ENCODE results near the gene VCPKMT. TPM values are rescaled to one million over a fixed set of nuclear protein-coding genes. Genes with fewer than 3 reads are reported as not detected.

The VCPKMT gene
- total and polyA plus RNA-seq, 2 experiments from 2014 or later, result 4.8 to 10.7 TPM

- H3K9me3 ChIP-seq (ENCODE audit: low read depth), result no peaks in the 10 kb centered on the region
- no peak overlapping the region for H3K4me3 ChIP-seq
- no peak for TF ChIP-seq CTCF (IDR thresholded peaks at IDR 0.05; ENCODE audit: low read depth, low read length)
- no peak overlapping the region for H3K27ac ChIP-seq
- H3K27me3 ChIP-seq, result no peaks in the 10 kb centered on the region
- peak in 1 of 2 donors; percentile 71 for DNase-seq (ENCODE audit: low read depth in 1 of 2, low spot score in 1 of 2)
- no peaks in the 10 kb centered on the region for H3K4me1 ChIP-seq (ENCODE audit: low read depth)
- H3K36me3 ChIP-seq, result no peaks in the 10 kb centered on the region
Measured at GRCh38 chr14:50067723-50068495, 48.5 kb downstream of the VCPKMT start.

GRCh38 chr14:50065583-50065982, 50.8 kb downstream of the VCPKMT start:
- no peaks in the 10 kb centered on the region for H3K36me3 ChIP-seq
- H3K4me3 ChIP-seq, result no peak overlapping the region
- TF ChIP-seq CTCF (IDR thresholded peaks at IDR 0.05; ENCODE audit: low read depth, low read length), result no peak
- no peak for DNase-seq (ENCODE audit: low read depth in 1 of 2, low spot score in 1 of 2)
- no peaks in the 10 kb centered on the region for H3K27me3 ChIP-seq
- no peak overlapping the region for H3K27ac ChIP-seq
- H3K9me3 ChIP-seq (ENCODE audit: low read depth), result no peaks in the 10 kb centered on the region
- H3K4me1 ChIP-seq (ENCODE audit: low read depth), result no peaks in the 10 kb centered on the region

GRCh38 chr14:50064993-50065392, 51.4 kb downstream of the VCPKMT start:
- no peaks in the 10 kb centered on the region for H3K36me3 ChIP-seq
- no peak for DNase-seq (ENCODE audit: low read depth in 1 of 2, low spot score in 1 of 2)

DNA sequence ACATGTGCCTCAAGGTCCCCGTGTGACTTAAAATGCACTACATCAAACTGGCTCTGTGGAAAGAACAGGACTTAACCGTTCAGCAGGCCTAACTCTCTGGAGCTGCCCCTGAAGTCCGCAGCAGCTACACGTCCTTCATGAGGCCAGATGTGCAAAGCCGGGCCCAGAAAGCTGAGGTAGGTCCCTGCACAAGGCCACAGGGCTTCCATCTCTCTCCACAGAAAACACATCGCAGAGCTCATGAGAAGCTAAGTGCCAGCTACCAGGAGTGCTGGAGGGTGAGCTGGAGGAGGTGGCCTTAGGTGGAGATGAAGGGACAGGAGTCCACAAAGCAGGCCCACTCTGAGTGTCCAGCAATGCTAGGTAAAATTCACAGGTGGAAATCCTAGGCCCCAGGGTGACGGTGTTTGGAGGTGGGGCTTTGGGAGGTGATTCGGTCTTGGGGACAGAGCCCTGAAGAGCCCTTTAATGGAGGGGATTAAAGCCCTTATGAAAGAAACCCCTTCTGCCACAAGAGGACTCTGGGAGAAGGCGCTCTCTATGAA, 52.4 kb downstream of the VCPKMT start:
- H3K4me3 ChIP-seq, result no peak overlapping the region
- H3K4me1 ChIP-seq (ENCODE audit: low read depth), result no peaks in the 10 kb centered on the region
- no peak overlapping the region for H3K27ac ChIP-seq
- TF ChIP-seq CTCF (IDR thresholded peaks at IDR 0.05; ENCODE audit: low read depth, low read length), result no peak
- no peak for DNase-seq (ENCODE audit: low read depth in 1 of 2, low spot score in 1 of 2)
- no peaks in the 10 kb centered on the region for H3K36me3 ChIP-seq
- H3K27me3 ChIP-seq, result no peaks in the 10 kb centered on the region
- H3K9me3 ChIP-seq (ENCODE audit: low read depth), result no peaks in the 10 kb centered on the region

More at GRCh38 chr14:50064993-50065392, 51.4 kb downstream of the VCPKMT start:
- H3K4me3 ChIP-seq, result no peak overlapping the region
- H3K27me3 ChIP-seq, result no peaks in the 10 kb centered on the region
- no peaks in the 10 kb centered on the region for H3K4me1 ChIP-seq (ENCODE audit: low read depth)
- H3K27ac ChIP-seq, result no peak overlapping the region
- TF ChIP-seq CTCF (IDR thresholded peaks at IDR 0.05; ENCODE audit: low read depth, low read length), result no peak
- H3K9me3 ChIP-seq (ENCODE audit: low read depth), result no peaks in the 10 kb centered on the region

DNA sequence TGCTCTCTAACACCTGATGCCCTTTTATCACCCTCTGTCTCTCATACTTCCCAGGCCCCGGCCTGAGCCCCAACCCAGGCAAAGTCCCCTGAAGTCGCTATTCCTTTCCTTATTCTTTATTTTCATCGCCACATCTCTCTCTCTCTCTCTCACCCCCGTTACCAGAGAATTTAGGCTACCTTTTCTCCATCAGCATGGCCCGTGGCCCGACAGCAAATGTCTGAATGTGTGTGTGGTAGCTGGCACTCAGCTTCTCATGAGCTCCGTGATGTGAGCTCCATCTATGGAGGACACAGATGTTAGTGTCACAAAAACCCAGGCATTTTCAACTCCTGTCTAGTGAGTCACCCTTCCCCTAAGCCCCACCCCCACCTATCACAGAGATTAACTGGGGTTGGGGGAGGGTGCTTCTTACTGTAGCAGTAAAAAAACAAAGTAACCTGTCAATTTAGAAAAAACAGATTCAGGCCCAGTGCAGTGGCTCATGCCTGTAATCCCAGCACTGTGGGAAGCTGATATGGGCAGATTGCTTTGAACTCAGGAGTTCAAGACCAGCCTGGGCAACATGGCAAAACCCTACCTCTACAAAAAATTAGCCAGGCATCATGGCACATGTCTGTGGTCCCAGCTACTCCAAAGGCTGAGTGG, 53.8 kb downstream of the VCPKMT start:
- no peaks in the 10 kb centered on the region for H3K9me3 ChIP-seq (ENCODE audit: low read depth)
- DNase-seq (ENCODE audit: low read depth in 1 of 2, low spot score in 1 of 2), result peak; percentile 22 to 77
- H3K27ac ChIP-seq, result peak overlapping the region; percentile 56
- no peaks in the 10 kb centered on the region for H3K4me1 ChIP-seq (ENCODE audit: low read depth)
- no peaks in the 10 kb centered on the region for H3K36me3 ChIP-seq
- H3K4me3 ChIP-seq, result no peak overlapping the region
- no peaks in the 10 kb centered on the region for H3K27me3 ChIP-seq
- TF ChIP-seq CTCF (IDR thresholded peaks at IDR 0.05; ENCODE audit: low read depth, low read length), result no peak

Measured in cardiac muscle cell (in vitro differentiated cells and primary cell).